ENCODE results near the gene EEPD1.

EEPD1 gene

GRCh38 chr7:36283181-36283580, 130.1 kb downstream of the EEPD1 start:
- DNase-seq = peak in 1 of 3 donors; percentile 7

DNA sequence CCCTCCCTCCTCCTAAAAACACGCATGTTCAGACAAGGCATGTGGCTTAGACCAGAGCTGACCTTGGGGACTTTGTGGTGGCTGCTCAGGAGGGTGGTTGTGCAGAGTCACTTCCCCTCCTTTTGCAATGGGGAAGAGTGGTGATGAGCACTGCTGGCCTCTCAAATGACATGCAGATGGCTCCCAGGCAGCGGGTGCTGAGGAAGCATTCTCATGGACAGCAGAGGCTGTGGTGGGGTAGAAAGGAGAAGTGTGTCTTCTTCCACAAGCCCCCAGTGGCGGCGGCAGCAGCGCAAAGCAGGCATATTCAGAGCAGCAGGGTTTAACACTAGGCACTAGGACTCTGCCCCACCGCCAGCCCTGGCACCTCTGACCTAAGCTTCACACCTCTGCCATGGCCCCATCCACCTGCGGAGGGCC, 130.7 kb downstream of the EEPD1 start:
- peak; percentile 94 to 96 (median 95) for DNase-seq

DNA sequence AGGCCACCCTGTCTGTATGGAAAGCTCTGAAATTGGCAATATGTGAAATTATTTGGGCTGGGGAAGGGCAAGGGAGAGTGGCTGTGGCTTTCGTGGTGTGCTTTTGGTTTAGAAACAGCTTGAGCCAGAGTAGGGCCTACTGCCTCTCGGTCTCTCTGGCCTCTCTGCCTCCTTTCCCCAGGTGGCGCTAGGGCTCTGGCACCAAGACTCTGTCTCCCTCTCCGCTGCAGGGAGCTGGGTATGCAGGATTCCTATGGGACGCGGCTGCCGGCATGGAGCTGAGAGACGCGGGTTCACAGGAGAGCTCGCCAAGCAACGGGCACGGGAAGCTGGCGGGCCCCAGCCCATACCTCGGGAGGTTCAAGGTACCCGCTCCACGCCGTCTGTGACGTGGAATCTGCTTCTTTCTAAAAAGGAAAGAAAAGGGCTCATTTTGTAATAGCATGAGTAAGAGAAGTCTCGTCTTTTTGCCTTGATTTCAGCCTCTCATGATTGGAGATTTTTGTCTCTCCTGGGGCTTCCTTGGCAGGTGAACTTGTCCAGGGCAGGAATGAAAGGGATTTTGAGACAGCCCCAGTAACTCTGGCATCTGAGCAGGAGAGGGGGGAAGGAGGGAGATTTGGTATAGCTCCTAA, 131.5 kb downstream of the EEPD1 start:
- DNase-seq = peak in 2 of 3 donors; percentile 33 to 45

DNA sequence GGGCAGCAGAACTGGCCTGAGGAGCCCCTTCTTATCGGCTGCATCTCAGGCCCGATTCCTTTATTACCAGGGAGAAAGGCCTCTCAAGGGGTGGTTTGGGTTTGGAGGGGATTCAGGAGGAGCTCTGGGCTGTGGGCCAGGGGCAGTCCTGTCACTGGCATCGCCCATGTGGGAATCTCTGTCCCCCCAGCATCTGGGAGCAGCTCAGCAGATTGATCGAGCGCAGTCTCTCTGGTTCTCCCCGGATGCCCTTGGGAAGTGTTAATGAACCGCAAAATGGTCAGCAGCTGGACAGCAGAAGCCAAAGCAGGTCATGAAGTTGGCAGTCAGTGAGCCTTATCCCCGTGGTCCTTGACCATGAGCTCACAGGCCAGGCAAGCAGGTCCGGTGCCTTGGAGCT, 132.2 kb downstream of the EEPD1 start:
- DNase-seq = no peak

GRCh38 chr7:36286226-36286625, 133.2 kb downstream of the EEPD1 start:
- peak in 1 of 3 donors; percentile 45 for DNase-seq

- DNase-seq = no peak
These were observed 133.6 kb downstream of the EEPD1 start for GRCh38 chr7:36286688-36287087.

- peak; percentile 77 to 87 (median 85) for DNase-seq
These were observed 134.6 kb downstream of the EEPD1 start for GRCh38 chr7:36287371-36288241.

DNA sequence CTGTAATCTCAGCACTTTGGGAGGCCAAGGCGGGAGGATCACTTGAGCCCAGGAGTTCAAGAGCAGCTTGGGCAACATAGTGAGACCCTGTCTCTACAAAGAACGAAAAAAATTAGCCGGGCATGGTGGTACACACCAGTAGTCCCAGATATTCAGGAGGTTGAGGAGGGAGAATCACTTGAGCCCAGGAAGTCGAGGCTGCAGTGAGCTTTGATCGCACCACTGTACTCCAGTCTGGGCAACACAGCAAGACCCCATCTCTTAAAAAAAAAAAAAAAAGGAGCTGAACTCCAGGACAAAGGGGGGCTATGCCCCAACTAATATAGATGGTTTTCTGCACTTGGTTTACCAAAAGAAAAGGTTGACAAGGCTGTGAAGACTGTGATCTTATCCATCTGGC, 135.4 kb downstream of the EEPD1 start:
- no peak for DNase-seq

GRCh38 chr7:36289833-36290661, 137.0 kb downstream of the EEPD1 start:
- peak in 1 of 3 donors; percentile 33 for DNase-seq

- DNase-seq = peak; percentile 86 to 94 (median 91)
These were observed 138.6 kb downstream of the EEPD1 start for GRCh38 chr7:36291387-36292316.

- no peak for DNase-seq
These were observed 142.0 kb downstream of the EEPD1 start for GRCh38 chr7:36295090-36295489.

DNA sequence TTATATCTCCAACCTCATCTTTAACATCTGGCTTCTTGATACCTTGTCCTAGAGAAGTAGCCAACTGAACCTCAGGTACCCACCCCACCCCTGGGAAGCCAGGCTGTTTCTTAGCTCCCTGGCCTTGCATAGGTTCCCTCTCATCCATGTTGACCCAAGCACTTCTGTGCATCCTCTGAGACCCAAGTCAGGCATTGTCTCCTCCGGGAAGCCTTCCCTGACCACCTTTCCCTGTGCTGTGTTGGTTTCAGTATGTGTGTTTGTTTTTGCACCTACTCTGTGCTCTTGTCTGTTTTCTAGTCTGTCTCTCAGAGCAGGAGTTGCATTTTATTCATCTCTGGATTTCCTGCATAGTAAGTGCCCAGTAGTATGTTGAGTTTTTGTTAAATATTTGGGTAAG, 143.2 kb downstream of the EEPD1 start:
- DNase-seq = no peak

DNA sequence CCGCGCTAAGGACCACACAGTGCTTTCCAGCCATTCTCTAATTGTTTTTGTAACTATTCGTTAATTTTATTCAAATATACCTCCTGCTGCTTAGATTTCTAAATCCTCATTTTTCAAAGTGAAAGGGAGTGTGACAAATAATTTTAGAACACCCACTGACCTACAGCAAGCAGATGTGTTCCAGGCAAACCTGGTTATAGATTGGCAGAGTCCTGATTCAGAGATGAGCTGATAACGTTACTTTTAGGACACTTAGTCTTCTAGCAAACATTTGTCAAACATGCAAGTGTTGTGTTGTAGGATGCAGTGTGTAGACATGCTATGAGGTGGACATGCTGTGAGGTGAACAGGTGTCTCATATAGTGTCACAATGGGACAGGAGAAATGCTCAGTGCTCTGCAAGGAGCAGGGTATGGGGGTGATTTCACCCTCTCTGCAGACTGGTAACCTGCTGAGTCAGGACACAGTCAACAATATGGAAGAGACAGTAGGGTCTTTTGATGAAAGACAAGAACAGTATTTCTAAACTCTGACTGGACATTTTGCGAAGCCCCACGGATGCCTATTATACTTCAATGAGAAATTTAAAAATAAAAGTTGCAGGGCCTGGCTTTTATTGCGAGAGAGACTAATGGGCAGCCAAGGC, 144.4 kb downstream of the EEPD1 start:
- no peak for DNase-seq

- peak in 1 of 3 donors; percentile 24 for DNase-seq
These were observed 145.1 kb downstream of the EEPD1 start for GRCh38 chr7:36298106-36298505.

DNA sequence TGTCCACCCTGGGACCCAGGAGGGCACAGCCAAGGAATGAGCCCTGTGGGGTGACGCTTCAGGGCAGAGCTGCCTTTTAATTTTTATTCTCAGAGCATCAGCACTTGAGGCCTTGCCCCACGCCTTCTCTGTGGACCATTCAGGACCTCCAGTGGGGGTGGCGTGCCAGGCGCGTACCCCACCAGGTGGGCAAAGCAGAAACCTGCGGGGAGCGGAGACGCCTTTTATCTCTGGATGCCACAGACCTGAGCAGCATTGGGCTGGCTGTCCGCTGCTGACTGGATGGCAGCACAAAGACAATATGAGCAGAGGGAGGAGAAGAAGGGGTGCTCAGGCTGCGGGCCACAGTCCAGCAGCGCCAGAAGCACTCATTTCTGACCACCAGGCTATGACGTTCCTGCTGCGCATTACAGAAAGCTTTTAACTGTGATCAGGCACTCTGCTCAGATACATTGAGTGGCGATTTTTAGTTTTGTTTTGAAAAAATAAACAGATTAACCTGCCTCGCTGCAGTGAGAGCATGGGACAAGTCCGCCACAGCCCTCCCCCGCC, 146.2 kb downstream of the EEPD1 start:
- DNase-seq = no peak

DNA sequence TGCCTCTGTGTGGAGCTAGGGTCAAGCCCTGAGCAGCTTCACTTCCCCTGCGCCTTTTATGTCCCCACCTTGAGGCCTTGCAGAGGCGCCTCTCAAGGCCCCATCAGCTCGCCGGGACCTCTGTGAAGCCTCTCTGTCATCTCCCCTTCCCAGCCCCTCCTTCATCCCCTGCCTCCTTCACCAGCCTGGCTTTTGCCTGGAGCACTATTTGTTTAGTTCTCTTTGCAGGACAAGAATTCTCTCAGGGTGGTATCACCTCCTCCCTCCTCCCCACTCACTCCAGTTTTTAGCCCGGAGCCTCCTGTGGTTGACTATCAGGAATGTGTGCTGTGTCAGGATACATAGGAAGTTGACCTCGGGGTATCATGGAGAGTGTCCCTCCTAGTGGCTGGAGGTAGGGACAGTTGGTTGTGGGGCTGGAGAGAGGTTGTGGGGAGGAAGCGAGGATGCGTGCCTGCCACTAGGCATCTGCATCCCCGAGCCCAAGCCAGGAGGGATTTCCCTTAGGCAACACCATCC, 146.8 kb downstream of the EEPD1 start:
- no peak for DNase-seq

- DNase-seq = no peak
These were observed 147.8 kb downstream of the EEPD1 start for GRCh38 chr7:36300696-36301350.

DNA sequence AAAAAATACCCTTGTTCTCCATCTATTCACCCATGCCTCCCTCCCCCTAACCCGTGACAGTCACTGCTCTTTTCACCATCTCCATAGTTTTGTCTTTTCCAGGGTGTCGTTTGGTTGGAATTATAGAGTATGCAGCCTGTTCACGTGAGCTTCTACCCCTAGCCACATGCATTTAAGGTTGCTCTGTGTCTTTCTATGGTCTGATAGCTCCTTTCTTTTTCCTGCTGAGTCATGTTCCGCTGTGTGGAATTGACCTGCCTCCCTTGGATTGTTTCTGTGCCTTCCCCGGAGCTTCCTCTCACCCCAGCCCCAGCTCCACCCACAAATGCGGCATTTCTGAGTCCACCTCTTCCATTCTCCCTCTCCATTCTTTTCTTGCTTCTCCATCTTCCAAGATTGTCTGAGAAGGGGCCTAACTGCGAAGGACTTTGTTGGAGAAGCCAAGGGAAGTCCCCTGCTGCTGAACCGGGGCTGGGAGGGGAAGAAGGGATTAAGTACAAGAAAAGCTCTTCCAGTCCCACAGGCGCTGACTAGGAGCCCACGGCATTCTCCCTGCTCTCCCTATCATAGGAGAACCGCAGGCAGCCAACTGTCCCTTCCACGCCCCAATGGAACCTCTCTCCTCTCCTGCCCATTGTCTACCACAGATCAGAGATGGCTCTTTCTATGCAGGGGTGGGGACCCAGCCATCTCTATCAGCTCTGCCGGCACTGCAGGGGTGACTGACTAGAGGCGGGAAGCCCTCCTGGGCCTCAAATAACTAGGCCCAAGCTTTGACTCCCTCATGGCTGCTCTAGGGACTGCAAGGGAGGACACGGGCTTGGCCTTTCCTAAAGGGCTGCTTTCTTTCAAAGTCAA, 149.1 kb downstream of the EEPD1 start:
- no peak for DNase-seq

All from suppressor macrophage treated with lipopolysaccharide for 1 hour (primary cell).